GM23338 (cell line): Measurements from ENCODE around the gene FARS2. TPM values are rescaled to one million over a fixed set of nuclear protein-coding genes. Genes with fewer than 3 reads are reported as not detected.

ENCODE experiments used
- CTCF ChIP-seq, 2 experiments: fragments of 200-600 bp in 1 of 2; sonication (generic) in 1 of 2; conservative IDR thresholded peaks; 2 replicates each; pipeline versions ENCODE4 v1.5.1 to v1.6.1; 2016 to 2017; ENCODE audit warnings: antibody characterized with exemption in 2 of 2, low read depth in 2 of 2, mild to moderate bottlenecking in 2 of 2, moderate library complexity in 1 of 2
- ETS1 ChIP-seq: IDR thresholded peaks from 2 replicates; pipeline ENCODE4 v1.6.1; 2016; ENCODE audit warnings: antibody characterized with exemption
- EZH2phosphoT487 ChIP-seq: fragments of 200-600 bp; sonication (generic); IDR thresholded peaks from one replicate; pipeline ENCODE4 v1.8.1; 2018; ENCODE audit warnings: antibody characterized with exemption; ENCODE audit not compliant: unreplicated experiment
- JUNB ChIP-seq: IDR thresholded peaks from one replicate; pipeline ENCODE4 v1.6.1; 2016; ENCODE audit warnings: antibody characterized with exemption; ENCODE audit not compliant: unreplicated experiment
- NANOG ChIP-seq: IDR thresholded peaks from 2 replicates; pipeline ENCODE4 v1.6.1; 2016; ENCODE audit warnings: antibody characterized with exemption, borderline replicate concordance
- POLR2AphosphoS5 ChIP-seq: IDR thresholded peaks from 2 replicates; pipeline ENCODE4 v1.6.1; 2016; ENCODE audit warnings: antibody characterized with exemption, low read depth
- STAT1 ChIP-seq: IDR thresholded peaks from one replicate; pipeline ENCODE4 v1.6.1; 2016; ENCODE audit warnings: antibody characterized with exemption; ENCODE audit not compliant: unreplicated experiment
- ZNF114 ChIP-seq: fragments of 250-450 bp; sonication (Bioruptor Pico); IDR thresholded peaks from 2 replicates; pipeline ENCODE4 v1.5.0; 2020; ENCODE audit warnings: mild to moderate bottlenecking, moderate library complexity
- polyA plus RNA-seq: library from polyadenylated mRNA; unstranded; fragments of >200 nt; fragmentation: Nextera tagmentation; extraction: Ambion mirVana; gene quantifications from 2 replicates; pipeline ENCODE4 v1.2.1, GENCODE V29; 2016
- total RNA-seq: library from RNA; depleted of rRNA; stranded (reverse); fragments of >200 nt; shearing (Covaris generic); gene quantifications from 2 replicates; pipeline ENCODE4 v1.2.3, GENCODE V29; 2014
- TF ChIP-seq, protein P1 (sequence below): fragments of 250-450 bp; sonication (Bioruptor Pico); IDR thresholded peaks from 2 replicates; pipeline ENCODE4 v1.5.0; 2020; ENCODE audit warnings: mild to moderate bottlenecking, moderate library complexity

Gene FARS2
- total and polyA plus RNA-seq, 2 experiments from 2014 or later: 7.6 to 19.0 TPM

DNA sequence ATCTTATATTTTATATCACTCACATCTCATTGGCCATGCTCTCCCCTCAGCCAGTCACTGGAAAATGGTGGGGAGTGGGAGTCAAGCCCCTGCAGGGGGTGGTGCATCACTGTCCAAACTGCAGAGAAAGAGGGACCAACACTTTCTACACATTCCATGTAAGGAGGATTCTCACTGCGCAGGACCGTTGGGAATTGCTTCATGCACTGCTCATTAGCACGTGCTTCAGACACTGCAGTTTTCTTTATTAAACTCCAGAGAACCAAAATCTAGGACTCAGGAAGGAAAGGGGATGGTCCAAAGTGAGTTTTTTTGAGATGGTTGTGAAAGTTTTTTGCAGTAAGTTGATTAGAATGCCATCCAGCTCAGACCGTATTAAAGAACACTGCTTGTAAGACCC is 269.8 kb downstream of the FARS2 start (continued):
- TF ChIP-seq, protein P1, sequence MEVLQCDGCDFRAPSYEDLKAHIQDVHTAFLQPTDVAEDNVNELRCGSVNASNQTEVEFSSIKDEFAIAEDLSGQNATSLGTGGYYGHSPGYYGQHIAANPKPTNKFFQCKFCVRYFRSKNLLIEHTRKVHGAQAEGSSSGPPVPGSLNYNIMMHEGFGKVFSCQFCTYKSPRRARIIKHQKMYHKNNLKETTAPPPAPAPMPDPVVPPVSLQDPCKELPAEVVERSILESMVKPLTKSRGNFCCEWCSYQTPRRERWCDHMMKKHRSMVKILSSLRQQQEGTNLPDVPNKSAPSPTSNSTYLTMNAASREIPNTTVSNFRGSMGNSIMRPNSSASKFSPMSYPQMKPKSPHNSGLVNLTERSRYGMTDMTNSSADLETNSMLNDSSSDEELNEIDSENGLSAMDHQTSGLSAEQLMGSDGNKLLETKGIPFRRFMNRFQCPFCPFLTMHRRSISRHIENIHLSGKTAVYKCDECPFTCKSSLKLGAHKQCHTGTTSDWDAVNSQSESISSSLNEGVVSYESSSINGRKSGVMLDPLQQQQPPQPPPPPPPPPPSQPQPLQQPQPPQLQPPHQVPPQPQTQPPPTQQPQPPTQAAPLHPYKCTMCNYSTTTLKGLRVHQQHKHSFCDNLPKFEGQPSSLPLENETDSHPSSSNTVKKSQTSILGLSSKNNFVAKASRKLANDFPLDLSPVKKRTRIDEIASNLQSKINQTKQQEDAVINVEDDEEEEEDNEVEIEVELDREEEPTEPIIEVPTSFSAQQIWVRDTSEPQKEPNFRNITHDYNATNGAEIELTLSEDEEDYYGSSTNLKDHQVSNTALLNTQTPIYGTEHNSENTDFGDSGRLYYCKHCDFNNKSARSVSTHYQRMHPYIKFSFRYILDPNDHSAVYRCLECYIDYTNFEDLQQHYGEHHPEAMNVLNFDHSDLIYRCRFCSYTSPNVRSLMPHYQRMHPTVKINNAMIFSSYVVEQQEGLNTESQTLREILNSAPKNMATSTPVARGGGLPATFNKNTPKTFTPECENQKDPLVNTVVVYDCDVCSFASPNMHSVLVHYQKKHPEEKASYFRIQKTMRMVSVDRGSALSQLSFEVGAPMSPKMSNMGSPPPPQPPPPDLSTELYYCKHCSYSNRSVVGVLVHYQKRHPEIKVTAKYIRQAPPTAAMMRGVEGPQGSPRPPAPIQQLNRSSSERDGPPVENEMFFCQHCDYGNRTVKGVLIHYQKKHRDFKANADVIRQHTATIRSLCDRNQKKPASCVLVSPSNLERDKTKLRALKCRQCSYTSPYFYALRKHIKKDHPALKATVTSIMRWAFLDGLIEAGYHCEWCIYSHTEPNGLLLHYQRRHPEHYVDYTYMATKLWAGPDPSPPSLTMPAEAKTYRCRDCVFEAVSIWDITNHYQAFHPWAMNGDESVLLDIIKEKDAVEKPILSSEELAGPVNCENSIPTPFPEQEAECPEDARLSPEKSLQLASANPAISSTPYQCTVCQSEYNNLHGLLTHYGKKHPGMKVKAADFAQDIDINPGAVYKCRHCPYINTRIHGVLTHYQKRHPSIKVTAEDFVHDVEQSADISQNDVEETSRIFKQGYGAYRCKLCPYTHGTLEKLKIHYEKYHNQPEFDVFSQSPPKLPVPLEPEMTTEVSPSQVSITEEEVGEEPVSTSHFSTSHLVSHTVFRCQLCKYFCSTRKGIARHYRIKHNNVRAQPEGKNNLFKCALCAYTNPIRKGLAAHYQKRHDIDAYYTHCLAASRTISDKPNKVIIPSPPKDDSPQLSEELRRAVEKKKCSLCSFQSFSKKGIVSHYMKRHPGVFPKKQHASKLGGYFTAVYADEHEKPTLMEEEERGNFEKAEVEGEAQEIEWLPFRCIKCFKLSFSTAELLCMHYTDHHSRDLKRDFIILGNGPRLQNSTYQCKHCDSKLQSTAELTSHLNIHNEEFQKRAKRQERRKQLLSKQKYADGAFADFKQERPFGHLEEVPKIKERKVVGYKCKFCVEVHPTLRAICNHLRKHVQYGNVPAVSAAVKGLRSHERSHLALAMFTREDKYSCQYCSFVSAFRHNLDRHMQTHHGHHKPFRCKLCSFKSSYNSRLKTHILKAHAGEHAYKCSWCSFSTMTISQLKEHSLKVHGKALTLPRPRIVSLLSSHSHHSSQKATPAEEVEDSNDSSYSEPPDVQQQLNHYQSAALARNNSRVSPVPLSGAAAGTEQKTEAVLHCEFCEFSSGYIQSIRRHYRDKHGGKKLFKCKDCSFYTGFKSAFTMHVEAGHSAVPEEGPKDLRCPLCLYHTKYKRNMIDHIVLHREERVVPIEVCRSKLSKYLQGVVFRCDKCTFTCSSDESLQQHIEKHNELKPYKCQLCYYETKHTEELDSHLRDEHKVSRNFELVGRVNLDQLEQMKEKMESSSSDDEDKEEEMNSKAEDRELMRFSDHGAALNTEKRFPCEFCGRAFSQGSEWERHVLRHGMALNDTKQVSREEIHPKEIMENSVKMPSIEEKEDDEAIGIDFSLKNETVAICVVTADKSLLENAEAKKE (CRISPR knock-in tag): no peak
- TF ChIP-seq POLR2AphosphoS5 (no peak), JUNB (no peak), EZH2phosphoT487 (no peak), ZNF114 (CRISPR knock-in tag) (no peak), NANOG (no peak), STAT1 (no peak), ETS1 (no peak), CTCF (conservative IDR thresholded peaks at IDR 0.05; ENCODE audit: low read depth in 2 of 2) (no peak)
